OCI-LY7 (cell line): Measurements from ENCODE around the gene NINJ2. TPM values are rescaled to one million over a fixed set of nuclear protein-coding genes. Genes with fewer than 3 reads are reported as not detected.

Experiments
- BruUV-seq: library from RNA; stranded (reverse); fragments of 400-500 nt; replicated peaks from 2 replicates; lab custom pipeline; 2021; lab: Mats Ljungman, UMichigan
- CTCF ChIA-PET: fragments of 300-600 bp; sonication (Branson Sonifier 250); formaldehyde crosslinking; loops from one replicate; lab custom pipeline; 2022; ENCODE audit warnings: antibody characterized with exemption; ENCODE audit not compliant: unreplicated experiment; lab: Charles Lee
- POLR2A ChIA-PET: fragments of 300-600 bp; sonication (Branson Sonifier 250); formaldehyde crosslinking; loops from one replicate; lab custom pipeline; 2022; ENCODE audit warnings: antibody characterized with exemption; lab: Charles Lee
- DNase-seq: peaks from one replicate; pipeline ENCODE4 v3.0.0-alpha.2; 2015; ENCODE audit warnings: low spot score
- H2AFZ ChIP-seq: fragments of 200-600 bp; sonication (generic), shearing (Covaris generic); 2 replicates; pipeline ENCODE4 v1.6.1; 2014; ENCODE audit warnings: mild to moderate bottlenecking, antibody characterized with exemption, low read length, moderate library complexity
- H3K27ac ChIP-seq: fragments of 200-600 bp; sonication (generic); 2 replicates; pipeline ENCODE4 v1.5.1; 2014; ENCODE audit warnings: mixed run types, low read depth, mild to moderate bottlenecking, moderate library complexity, low read length, inconsistent platforms; ENCODE audit not compliant: poor library complexity, severe bottlenecking
- H3K36me3 ChIP-seq: fragments of 200-600 bp; sonication (generic); 2 replicates; pipeline ENCODE4 v1.6.1; 2014; ENCODE audit warnings: mild to moderate bottlenecking, antibody characterized with exemption, low read length, moderate library complexity, mixed read lengths; ENCODE audit not compliant: insufficient read depth
- H3K4me1 ChIP-seq: fragments of 200-600 bp; sonication (generic); 2 replicates; pipeline ENCODE4 v1.5.1; 2014; ENCODE audit warnings: mild to moderate bottlenecking, low read length; ENCODE audit not compliant: insufficient read depth, poor library complexity, severe bottlenecking
- H3K4me2 ChIP-seq: fragments of 200-600 bp; sonication (generic); 2 replicates; pipeline ENCODE4 v1.6.1; 2014; ENCODE audit warnings: mild to moderate bottlenecking, low read length
- H3K4me3 ChIP-seq: fragments of 200-600 bp; sonication (generic); 2 replicates; pipeline ENCODE4 v1.5.1; 2014; ENCODE audit warnings: mild to moderate bottlenecking, low read depth, low read length; ENCODE audit not compliant: poor library complexity, severe bottlenecking
- H3K79me2 ChIP-seq: fragments of 200-600 bp; sonication (generic); 2 replicates; pipeline ENCODE4 v1.6.1; 2016; ENCODE audit warnings: low read depth, mild to moderate bottlenecking, low read length, moderate library complexity, mixed read lengths; ENCODE audit not compliant: insufficient read depth
- H3K9me2 ChIP-seq: fragments of 200-600 bp; sonication (generic); 2 replicates; pipeline ENCODE4 v1.6.1; 2016; ENCODE audit warnings: mild to moderate bottlenecking, low read length, mixed read lengths; ENCODE audit not compliant: insufficient read depth
- H3K9me3 ChIP-seq: fragments of 200-600 bp; sonication (generic); 2 replicates; pipeline ENCODE4 v1.6.1; 2014; ENCODE audit warnings: mild to moderate bottlenecking, mixed run types, low read length, mixed read lengths
- H4K20me1 ChIP-seq: fragments of 200-600 bp; sonication (generic); 2 replicates; pipeline ENCODE4 v1.6.1; 2014; ENCODE audit warnings: mild to moderate bottlenecking, antibody characterized with exemption, low read length, moderate library complexity, mixed read lengths; ENCODE audit not compliant: insufficient read depth
- EZH2phosphoT487 ChIP-seq: fragments of 200-600 bp; sonication (generic); IDR thresholded peaks from 2 replicates; pipeline ENCODE4 v1.6.1; 2018; ENCODE audit warnings: low read depth, borderline replicate concordance, mild to moderate bottlenecking, mixed run types, antibody characterized with exemption, low read length, moderate library complexity, mixed read lengths
- intact Hi-C: fragments of 100-400 bp; cut with micrococcal nuclease; formaldehyde crosslinking; loops from one replicate; pipeline ENCODE4 v1.10.0; 2022; ENCODE audit not compliant: unreplicated experiment
- total RNA-seq, 2 experiments: library from RNA; depleted of rRNA in 1 of 2; stranded (reverse); fragments of >200 nt in 1 of 2; shearing (Covaris generic) in 1 of 2; gene quantifications; 2 replicates each; pipeline ENCODE4 v1.2.3, GENCODE V29; 2014 to 2022
- TF ChIP-seq, protein P1 (sequence below): fragments of 200-600 bp; sonication (generic); conservative IDR thresholded peaks from 2 replicates; pipeline ENCODE4 v1.5.1; 2014; ENCODE audit warnings: mild to moderate bottlenecking, antibody characterized with exemption, low read length, moderate library complexity, mixed read lengths

The NINJ2 gene
- total RNA-seq, 2 experiments from 2014 or later, result 0.79 to 4.4 TPM

DNA sequence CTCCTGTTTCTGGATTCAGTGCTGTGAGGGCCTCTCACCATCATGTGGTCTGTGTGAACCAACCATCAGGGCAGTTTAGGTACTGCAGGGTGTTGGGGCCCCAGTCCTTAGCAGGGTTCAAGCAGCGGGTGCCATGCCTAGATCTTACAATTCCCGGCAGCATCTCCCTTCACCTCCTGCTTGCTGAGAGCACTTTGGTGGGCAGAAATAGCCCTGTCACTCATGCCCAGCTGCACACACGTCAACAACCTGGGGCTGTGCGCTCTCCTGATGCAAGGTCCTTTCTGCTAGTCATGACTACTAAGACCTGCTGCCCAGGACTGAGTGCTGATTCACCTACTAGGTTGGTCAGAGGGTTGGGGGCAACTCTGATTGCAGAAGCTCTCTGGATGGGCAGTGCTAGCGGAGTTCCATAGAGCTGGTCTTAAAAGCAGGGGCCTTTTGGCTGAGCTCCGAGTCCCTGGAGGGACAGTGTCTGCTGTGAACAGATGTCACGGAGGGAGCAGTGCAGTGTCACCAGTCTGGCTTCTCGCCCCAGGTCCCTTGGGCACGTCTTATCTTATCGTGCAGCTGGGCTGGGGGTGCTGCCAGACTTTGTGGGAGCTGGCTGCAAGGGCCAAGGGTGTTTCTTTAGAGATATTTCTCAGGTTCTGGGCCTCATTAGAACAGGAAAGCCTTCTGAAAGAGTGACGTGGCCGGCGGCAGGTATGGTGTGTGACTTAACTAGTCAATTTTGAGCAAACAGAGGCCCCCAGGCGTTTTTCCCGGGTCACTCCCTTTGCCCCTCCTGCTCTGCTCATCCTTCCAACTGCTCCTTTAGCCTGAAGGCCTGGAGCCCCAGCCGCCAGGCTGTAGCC, 71.8 kb downstream of the NINJ2 start:
- BruUV-seq, result no TSS peak
- no peaks in the 10 kb centered on the region for H3K36me3 ChIP-seq
- no peaks in the 10 kb centered on the region for H4K20me1 ChIP-seq
- CTCF ChIA-PET, result no interaction called here
- H3K4me3 ChIP-seq, result no peak overlapping the region
- no peak overlapping the region for H2AFZ ChIP-seq
- H3K4me2 ChIP-seq, result no peak overlapping the region
- no peaks in the 10 kb centered on the region for H3K79me2 ChIP-seq
- no peak for DNase-seq
- TF ChIP-seq, protein P1, sequence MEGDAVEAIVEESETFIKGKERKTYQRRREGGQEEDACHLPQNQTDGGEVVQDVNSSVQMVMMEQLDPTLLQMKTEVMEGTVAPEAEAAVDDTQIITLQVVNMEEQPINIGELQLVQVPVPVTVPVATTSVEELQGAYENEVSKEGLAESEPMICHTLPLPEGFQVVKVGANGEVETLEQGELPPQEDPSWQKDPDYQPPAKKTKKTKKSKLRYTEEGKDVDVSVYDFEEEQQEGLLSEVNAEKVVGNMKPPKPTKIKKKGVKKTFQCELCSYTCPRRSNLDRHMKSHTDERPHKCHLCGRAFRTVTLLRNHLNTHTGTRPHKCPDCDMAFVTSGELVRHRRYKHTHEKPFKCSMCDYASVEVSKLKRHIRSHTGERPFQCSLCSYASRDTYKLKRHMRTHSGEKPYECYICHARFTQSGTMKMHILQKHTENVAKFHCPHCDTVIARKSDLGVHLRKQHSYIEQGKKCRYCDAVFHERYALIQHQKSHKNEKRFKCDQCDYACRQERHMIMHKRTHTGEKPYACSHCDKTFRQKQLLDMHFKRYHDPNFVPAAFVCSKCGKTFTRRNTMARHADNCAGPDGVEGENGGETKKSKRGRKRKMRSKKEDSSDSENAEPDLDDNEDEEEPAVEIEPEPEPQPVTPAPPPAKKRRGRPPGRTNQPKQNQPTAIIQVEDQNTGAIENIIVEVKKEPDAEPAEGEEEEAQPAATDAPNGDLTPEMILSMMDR, result no peak
- no peak for TF ChIP-seq EZH2phosphoT487
- H3K27ac ChIP-seq, result no peak overlapping the region
- intact Hi-C loops, result no loop called here
- no peaks in the 10 kb centered on the region for H3K9me3 ChIP-seq
- H3K9me2 ChIP-seq, result no peaks in the 10 kb centered on the region
- POLR2A ChIA-PET, result interaction anchor here (0.5 to 1.3 kb wide), 2 partner anchors 12 to 491 kb away, joined by 3 read pairs; no protein-coding TSS in a partner anchor
- no peaks in the 10 kb centered on the region for H3K4me1 ChIP-seq

DNA sequence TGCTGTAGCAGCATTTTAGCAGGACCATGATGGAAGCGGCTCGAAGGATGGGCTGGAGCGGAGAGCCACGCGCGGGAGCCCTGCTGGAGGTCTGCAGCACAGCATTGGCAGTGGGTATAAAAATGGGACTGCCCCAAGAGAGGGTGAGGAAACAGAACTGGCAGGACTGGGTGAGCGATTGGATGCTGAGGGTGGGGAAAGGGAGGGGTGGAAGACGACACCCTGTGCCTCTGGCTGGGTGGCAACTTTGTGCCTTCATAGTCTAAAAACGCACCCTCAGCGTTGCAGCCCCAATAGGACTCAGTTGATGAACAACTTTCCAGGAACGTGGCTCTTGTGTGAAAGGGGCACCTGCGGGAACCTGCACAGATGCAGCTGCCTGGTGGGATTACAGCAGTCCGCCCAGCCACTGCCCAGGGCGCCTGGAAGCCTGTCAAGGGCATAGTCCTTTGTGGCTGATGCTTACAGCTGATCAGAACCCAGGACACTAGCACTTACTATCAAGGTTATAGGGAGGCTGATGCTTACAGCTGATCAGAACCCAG, 73.0 kb downstream of the NINJ2 start:
- H3K27ac ChIP-seq, result no peak overlapping the region
- no peak overlapping the region for H3K4me3 ChIP-seq
- no peaks in the 10 kb centered on the region for H3K9me3 ChIP-seq
- no peak for DNase-seq
- ChIA-PET POLR2A (no interaction called here), CTCF (no interaction called here)
- H3K4me1 ChIP-seq, result no peaks in the 10 kb centered on the region
- no peak overlapping the region for H3K4me2 ChIP-seq
- TF ChIP-seq EZH2phosphoT487, result no peak
- TF ChIP-seq, protein P1, result no peak
- intact Hi-C loops, result no loop called here
- H2AFZ ChIP-seq, result no peak overlapping the region
- H4K20me1 ChIP-seq, result no peaks in the 10 kb centered on the region
- H3K79me2 ChIP-seq, result no peaks in the 10 kb centered on the region
- BruUV-seq, result no TSS peak
- no peaks in the 10 kb centered on the region for H3K9me2 ChIP-seq
- no peaks in the 10 kb centered on the region for H3K36me3 ChIP-seq

DNA sequence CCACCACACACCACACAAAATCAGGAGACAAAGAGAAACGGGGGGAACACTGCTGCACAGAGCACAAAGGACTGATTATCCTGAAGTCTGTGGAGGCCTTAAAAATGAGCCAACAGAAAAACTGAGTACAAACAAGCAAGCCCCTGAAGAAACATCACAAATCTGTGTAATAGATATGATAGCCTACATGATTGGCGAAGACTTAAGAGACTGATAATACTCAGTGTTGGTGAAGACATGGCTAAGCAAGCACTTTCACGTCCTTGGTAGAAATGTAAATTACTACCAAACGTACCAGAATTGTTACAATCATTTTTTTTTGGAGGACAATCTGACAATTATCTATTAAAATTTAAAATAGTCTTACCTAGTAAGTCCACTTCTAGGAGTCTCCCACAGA, 74.6 kb downstream of the NINJ2 start:
- H3K4me3 ChIP-seq, result no peak overlapping the region
- no peaks in the 10 kb centered on the region for H3K36me3 ChIP-seq
- no peak overlapping the region for H3K27ac ChIP-seq
- H3K9me3 ChIP-seq, result no peaks in the 10 kb centered on the region
- TF ChIP-seq EZH2phosphoT487, result no peak
- TF ChIP-seq, protein P1, result no peak
- H3K9me2 ChIP-seq, result no peaks in the 10 kb centered on the region
- H2AFZ ChIP-seq, result no peak overlapping the region
- no peaks in the 10 kb centered on the region for H3K4me1 ChIP-seq
- DNase-seq, result no peak
- H4K20me1 ChIP-seq, result no peaks in the 10 kb centered on the region
- no peak overlapping the region for H3K4me2 ChIP-seq
- intact Hi-C loops, result no loop called here
- no TSS peak for BruUV-seq
- CTCF ChIA-PET, result no interaction called here
- POLR2A ChIA-PET, result no interaction called here
- H3K79me2 ChIP-seq, result no peaks in the 10 kb centered on the region
